HG03575 (cell line): ENCODE data around the gene MLYCD.
"Not testable (repeated sequence)": the region's sequence is repeated elsewhere in the genome, so short reads cannot be mapped to it uniquely, and the experiment has no call there.

Source experiments
- ATAC-seq: cut with Tn5 transposase; IDR thresholded peaks from one replicate; pipeline ENCODE4 v1.9.1; 2021; ENCODE audit not compliant: unreplicated experiment, insufficient number of reproducible peaks, low FRiP score; ENCODE audit errors: extremely low read depth

The MLYCD gene

DNA sequence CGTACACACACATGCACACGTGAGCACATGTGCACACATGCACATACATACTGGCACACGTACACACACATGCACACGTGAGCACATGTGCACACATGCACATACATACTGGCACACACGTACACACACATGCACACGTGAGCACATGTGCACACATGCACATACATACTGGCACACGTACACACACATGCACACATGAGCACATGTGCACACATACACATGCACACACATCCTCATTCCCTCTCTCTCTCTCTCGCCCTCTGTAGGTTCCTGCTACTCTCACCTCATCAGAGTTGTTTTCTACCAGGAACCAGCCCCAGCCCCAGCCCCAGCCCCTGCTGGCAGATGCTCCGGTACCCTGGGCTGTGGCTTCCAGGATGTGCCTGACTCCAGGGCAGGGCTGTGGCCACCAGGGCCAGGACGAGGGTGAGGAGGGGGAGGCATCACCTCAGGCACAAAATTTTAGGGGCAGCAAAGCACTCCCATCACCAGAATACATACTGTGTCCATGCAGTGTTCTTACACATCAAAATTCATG lies 52.0 kb downstream of the MLYCD start:
- ATAC-seq: not testable (repeated sequence)

DNA sequence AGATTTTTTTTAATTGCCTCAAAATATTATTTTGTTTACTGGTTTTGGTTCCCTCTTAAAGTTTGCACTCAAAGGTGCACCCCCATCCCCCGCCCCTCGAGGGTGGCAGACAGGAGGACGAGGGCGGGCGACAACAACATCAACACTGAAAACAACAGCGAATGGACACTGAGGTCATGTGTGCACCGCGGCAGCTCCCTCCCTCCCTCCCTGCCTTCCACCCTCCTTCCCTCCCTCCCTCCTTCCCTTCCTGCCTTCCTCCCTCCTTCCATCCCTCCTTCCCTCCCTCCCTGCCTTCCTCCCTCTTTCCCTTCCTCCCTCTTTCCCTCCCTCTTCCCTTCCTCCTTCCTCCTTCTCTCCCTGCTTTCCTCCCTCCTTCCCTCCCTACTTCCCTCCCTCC lies 52.6 kb downstream of the MLYCD start:
- ATAC-seq: no peak

DNA sequence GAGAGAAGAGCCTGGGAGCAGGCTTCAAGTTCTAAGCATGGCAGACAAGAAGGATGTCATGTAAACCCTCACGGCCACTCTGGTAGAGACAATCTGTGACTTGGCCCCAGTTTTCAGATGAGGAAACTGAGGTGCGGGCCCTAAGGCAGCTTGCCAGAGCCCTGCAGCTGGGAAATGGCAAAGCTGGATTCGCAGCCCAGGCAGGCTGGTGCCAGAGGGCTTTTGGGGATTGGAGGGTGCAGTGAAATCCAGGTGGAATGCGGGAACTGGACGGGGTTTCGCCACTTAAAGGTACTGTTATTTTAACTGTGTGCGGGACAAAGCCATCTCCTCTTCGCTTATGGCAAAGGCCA lies 53.6 kb downstream of the MLYCD start:
- ATAC-seq: no peak

DNA sequence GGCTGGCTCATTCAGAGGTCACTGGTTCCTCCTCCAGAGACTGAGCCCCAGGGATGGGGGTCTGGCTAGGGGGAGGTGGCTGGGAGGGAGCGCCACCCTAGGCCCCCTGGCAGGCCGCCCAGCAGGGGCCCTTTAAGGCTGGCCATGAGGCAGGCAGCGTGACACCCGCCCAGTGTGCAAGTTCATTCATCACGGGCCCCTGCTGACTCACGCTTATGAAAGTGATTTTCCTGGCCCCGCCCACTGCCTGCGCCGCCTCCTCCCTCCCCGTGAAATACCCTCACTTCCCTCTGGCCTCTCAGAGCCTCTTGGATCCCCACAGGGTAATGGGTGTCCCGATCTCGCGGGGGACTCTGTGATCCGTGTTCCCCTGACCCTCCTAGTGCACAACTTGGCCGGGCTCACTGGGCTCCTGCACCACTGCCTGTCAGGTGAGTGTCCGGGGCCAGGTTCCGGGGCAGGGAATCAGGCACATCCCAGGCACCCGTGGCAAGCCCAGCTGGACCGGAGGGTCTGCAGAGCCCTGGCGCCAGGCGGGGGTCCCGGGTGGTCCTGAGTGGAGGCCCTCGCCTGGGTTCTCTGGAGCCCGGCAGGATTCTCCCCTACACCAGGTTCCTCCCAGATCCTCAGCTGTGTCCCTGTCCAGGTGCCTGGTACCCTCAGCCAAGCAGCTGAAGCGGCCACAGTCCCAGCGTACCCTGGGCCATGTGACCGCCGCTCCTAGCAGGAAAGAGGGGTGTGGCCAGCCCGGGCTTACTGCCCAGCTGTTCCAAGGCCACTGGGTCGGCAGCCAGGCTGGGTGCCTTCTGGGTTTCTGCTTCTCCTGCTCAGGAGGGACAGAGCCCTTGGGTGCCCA lies 54.3 kb downstream of the MLYCD start, which contains the start of gene OSGIN1:
Gene OSGIN1 (plus strand): TSS at position 301 of the 856 bp plus-strand sequence. CDS start 4,432 bp downstream, outside the sequence.
- ATAC-seq: no peak

DNA sequence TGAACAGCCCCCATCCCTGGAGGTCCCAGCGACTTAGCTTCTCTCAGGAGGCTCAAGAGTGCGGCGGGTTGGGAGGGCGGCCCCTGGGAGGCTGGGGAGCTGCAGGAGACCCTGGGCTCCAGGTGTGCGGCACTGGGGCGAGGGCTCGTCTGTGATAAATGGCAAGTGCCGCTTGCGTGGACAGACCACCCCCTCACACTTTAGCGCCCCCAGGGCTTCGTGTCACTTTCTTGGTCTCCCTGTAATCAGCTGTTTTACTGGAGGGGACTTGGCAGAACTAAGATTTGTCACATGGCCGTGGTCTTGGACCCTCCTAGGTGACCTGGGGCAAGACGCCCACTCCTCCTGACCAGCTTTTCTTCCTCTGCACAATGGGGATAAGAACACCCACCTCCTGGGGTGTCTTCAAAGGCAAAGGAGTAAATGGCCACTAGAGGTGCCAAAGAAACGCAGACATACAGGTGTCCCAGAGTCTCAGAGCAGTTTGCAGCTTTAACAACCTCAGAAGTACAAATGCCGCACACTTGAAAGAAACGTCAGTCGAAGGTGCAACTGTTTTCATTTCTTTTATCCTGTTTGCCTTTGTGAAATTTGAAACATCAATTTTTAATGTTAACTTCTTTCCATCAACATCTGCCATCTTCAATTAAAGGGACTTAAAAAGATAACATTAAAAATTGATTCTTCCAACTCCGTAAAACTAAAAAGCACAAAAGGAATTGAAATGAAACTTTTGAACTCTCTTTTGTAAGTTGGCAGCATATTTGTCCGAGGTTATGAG lies 55.1 kb downstream of the MLYCD start:
- no peak for ATAC-seq

DNA sequence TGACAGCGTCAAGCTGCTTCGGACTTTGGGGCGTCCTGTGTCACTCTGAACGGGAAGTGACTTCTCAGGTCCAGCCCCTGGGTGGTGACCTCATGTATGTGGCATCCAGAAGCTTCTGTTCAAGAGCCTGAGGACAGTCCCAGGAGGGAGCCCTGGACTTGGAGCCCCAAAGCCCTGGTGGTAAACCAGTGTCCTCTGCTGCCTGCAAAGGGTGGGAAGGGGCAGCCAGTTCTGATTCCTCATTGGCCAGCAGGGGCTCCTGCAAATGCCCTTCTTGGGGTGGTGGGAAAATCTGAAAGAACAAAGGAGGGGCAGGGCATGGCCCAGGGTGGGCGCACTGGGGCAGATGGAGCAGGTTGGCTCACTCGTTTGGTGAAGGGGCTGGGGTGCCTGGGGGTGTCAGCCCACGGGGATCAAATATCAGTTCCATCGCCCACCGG lies 55.7 kb downstream of the MLYCD start:
- no peak for ATAC-seq

DNA sequence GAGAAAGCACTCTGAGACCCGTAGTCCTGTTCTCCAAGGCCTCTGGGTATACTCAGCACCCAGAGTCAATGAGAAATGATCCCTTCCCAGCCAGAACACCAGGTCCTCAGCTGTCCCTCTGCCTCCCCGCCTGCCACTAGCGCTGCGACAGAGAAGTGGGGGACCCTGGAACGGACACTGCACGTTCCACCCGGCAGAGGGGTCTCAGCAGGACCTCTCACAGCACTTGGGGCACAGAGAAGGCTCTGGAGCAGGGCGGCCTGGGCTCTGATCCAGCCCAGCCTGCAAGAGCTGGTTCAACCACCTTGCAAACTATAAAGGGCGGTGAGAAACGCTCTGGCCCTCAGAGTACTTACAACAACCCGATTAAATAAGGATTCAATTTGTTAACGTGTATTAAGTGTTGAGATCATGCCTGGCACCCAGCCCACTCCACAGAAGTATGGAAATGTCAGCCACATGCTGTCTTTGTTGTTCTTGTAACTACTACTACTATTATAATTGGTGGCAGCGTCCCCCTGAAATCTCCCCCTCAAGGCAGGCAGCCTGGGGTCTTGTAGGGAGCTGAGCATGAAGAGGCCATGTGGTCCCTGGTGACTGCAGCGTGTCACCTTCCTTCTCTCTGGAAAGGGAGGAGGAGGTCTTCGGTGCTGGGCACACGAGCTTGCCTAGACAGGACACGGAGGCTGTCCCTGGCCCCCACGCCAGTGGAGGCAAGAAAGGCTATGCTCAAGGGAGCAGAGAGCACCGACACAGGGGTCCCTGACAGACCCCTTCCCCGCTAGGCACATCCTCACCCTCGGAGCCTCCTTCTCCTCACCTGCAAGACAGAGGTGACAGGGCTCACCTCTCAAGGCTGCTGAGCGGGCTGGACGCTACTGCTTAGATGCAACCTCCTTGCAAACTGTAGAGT lies 56.6 kb downstream of the MLYCD start:
- ATAC-seq: no peak

DNA sequence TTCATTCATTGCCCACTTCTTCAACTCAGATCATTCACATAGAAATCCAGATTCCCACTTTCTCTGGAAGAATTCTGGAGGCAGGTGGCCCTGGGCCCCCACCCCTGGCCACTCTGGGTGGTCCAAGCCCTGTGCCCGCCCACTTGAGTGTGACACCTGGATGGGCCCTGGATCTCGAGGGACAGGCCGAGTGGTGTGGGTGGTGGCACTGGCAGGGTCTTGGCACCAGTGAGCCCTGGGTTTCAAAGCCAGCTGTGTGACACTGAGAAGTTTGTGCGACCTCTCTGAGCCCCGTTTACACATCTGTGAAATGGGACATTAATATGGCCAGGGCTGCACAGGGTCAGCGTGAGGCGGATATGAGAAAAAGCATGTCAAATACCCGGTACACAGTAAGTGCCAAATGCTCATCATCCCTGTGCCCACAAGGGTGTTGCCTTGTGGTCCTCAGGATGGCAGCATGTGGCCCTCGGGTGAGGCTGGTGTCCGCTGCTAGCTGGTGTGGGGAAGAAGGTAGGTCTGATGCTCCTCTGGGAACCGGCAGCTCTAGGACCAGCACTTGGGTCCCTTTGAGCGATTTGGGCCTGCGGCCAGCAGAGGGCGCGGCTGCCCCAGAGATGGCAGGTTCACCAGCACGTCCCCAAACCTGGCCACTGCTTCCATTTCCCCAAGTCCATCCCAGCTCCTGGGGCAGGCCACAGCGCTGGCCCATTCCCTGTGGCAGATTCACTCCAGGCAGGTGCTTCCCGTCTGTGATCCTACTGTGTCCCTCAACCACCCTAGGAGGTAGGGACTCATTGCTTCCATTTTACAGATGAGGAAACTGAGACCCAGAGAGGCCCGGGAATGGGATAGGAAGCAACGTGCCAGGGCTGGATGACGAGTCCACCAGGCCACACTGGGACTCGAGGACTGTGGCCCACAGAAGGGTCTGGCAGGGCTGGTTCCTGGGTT lies 57.7 kb downstream of the MLYCD start:
- no peak for ATAC-seq

DNA sequence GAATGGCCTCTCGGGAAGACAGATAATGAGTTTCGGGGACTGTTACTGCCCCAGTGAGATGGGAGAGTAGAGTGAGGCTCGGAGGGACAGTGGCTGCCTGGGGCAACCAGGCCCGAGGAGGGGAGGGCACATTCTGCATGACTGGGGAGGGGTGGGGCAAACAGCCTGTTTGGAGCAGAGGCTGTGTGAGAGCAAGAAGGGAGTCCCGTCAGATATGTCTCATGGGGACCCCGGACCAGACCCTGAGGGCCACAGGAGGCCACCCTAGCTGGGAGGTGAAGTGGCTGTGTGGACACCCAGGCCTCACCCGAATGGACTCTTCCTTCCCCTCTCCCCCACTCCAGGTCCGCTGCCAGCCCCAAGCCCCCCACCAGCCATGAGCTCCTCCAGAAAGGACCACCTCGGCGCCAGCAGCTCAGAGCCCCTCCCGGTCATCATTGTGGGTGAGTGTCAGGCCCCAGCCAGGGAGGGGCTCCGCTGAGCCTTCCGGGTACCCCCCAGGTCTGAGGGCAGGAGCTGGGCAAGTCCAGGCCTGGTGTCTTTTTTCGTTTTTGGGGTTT lies 58.5 kb downstream of the MLYCD start:
- no peak for ATAC-seq

DNA sequence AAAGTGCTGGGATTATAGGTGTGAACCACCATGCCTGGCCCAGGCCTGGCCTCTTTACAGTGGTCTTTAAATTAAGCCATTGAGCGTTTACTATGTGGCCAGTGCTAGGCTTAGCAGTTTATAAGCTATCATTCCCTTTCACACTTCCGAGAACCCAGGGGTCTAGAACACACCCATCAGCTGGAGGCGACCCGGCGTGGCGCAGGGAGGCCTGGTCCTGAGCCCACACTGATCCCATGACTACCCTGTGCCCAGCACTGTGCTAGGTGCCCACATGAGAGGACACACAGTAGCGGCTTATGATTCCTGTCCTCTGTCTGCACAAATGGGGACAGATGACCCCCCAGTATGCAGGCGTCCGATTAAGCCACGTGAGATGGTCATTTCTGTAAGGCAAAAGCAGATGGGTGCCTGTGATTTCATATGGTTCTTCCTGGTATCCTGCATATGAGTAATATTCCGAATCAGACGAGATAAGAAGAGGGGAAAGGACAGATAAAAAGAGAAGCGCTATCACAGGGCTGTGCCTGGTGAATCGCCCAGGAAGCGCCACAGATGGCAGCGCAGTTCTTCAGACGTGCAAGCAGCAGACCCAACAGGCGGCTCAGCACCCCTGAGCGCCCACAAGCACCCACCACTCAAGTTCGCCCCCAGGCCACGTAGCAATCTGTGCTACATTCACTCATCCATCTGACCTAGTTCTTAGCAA lies 59.4 kb downstream of the MLYCD start:
- ATAC-seq: no peak

DNA sequence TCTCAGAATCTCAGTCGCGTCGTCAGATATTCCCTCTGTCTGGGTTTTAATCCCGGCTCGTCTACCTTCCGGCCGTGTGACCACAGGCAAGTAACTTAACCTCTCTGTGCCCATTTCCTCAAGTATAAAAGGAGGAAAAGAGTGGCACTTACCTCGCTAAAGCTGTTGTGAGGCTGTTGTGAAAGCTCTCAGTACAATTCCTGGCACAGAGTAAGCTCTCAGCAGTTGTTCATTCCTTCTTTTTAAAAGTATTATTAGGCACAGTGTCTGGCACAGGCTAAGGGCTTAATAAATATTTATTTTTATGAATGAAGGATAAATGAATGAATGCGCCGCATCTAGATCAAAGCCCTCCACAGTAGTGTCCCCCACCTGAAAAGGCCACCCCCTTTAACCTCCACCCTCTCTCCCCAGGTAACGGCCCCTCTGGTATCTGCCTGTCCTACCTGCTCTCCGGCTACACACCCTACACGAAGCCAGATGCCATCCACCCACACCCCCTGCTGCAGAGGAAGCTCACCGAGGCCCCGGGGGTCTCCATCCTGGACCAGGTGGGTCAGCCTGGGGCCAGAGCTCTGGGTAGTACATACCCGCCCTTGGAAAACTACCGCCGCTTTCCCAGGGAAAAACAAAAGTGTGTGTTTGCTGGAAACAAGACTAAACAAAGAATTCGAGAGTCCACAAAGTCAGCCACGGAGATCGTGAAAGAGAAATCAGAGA lies 60.1 kb downstream of the MLYCD start:
- no peak for ATAC-seq

DNA sequence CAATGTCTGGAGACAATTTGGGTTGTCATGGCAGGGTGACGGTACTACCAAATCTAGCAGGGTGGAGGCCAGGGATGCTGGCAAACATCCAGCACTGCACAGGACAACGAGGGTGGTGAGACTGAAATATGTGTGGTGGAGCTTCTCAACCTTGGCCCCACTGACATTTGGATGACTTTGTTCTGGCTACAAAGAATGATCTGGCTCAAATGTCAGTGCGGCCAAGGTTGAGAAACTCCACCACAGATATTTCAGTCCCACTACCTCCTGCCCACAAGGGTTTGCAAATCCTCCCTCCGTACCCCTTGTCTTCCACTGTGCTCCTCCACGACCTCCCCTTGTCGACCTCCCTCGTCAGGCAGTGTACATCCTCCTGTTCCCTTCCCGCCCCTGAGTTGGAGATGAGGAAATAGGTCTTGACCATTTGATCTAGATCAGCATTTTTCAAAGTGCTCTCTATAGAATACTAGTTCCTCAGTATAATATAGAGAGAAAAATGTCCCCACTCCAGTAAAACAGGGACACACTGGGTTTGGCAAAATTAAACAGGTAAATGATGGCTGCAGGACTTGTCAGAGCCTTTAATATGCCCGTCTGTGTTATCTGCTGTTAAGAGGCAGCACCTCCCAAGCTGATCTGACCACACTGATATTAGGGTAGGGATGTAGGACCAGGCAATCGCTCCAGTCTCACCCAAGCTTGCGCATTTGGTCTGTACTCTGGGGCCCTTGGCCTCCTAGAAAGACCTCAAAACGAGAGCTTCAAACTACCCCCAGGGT lies 60.9 kb downstream of the MLYCD start:
- ATAC-seq: no peak

DNA sequence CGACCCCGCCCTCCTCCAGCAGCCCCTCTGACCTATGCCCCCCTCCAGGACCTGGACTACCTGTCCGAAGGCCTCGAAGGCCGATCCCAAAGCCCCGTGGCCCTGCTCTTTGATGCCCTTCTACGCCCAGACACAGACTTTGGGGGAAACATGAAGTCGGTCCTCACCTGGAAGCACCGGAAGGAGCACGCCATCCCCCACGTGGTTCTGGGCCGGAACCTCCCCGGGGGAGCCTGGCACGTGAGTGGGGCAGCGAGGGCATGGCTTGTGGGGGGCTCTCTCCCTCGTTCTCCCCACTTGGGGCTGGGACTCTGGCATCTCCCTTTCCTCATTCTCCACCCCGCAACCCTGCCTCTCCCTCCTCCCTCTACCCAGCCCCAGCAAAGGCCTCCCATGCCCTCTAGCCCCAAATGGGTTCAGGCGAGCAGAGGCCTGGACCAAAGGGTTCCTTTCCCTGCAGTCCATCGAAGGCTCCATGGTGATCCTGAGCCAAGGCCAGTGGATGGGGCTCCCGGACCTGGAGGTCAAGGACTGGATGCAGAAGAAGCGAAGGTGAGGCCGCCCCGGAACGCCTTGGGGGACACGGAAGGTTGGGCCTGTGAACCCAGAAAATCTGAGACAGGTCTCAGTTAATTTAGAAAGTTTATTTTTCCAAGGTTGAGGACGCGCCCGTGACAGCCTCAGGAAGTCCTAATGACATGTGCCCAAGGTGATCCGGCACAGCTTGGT lies 61.8 kb downstream of the MLYCD start:
- ATAC-seq: no peak

DNA sequence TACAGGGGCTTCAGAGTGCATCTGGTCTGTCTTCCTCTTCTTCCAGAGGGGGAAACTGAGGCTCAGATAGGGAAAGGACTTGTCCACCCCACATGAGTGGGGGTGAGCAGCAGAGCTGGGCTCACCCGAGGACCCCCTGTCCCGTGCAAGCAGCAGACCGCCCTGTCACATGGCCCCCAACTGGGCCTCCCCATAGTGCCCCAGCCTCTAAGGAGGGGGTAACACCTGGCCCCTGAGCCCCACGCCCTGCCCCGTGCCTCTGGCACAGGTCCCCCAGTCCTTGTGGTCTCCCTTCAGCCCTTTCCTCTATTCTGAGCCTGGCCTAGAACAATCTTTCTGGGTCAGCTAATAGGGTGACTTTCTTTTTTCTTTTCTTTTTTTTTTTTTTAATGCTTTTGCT lies 62.7 kb downstream of the MLYCD start:
- no peak for ATAC-seq
